GM18508 (cell line): ENCODE measurements around the gene KIAA0930.

Source experiments
- ATAC-seq: cut with Tn5 transposase; IDR thresholded peaks from one replicate; pipeline ENCODE4 v1.9.1; 2021; ENCODE audit warnings: moderate number of reproducible peaks; ENCODE audit not compliant: insufficient read depth, unreplicated experiment

Gene KIAA0930

GRCh38 chr22:45155050-45155840 lies 85.4 kb downstream of the KIAA0930 start:
- ATAC-seq, result no peak

GRCh38 chr22:45154383-45154782 lies 86.3 kb downstream of the KIAA0930 start:
- no peak for ATAC-seq

GRCh38 chr22:45151503-45151902 lies 89.2 kb downstream of the KIAA0930 start:
- ATAC-seq, result no peak

DNA sequence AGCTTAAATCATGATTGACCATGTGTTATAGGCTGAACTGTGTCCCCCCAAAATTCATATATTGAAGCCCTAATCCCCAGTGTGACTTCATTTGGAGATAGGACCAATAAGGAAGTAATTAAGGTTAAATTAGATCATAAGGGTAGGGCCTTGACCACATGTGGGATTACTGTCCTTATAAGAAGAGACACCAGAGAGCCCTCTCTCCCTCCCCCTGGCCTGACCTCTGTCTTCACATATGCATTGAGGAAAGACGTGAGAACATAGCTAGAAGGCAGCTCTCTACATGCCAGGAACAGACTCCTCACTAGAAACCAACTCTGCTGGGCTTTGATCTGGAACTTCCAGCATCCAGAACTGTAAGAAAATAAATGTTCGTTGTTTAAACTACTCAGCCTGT lies 90.6 kb downstream of the KIAA0930 start:
- ATAC-seq, result no peak

- ATAC-seq, result no peak
Measured at GRCh38 chr22:45149671-45150070, 91.0 kb downstream of the KIAA0930 start.

DNA sequence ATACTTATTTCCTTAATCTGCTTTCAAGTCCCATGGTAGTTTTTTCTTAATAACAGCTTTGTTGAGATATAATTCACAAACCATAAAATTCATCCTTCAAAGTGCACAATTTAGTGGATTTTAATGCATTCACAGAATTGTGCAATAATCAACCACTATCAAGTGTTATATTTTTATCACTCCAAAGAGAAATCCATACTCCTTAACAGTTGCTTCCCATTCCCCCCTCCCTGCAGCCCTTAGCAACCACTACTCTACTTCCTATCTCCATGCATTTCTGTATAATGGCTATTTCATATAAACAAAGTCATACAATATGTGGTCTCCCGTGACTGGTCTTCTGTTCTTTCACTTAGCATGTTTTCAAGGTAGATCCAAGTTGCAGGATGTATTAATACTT lies 95.8 kb downstream of the KIAA0930 start:
- no peak for ATAC-seq

GRCh38 chr22:45142376-45142775 lies 98.3 kb downstream of the KIAA0930 start:
- ATAC-seq, result no peak
